SU-DHL-6 (cell line): Measurements from ENCODE around the gene KLHL8.

Source experiments
- H2AFZ ChIP-seq: fragments of 200-600 bp; sonication (generic); 2 replicates; pipeline ENCODE4 v1.6.1; 2014; ENCODE audit warnings: low read depth, mild to moderate bottlenecking, moderate library complexity, mixed read lengths, antibody characterized with exemption, low read length; ENCODE audit not compliant: severe bottlenecking
- H3F3A ChIP-seq: fragments of 200-600 bp; shearing (Covaris generic); 2 replicates; pipeline ENCODE4 v1.6.0; 2016; ENCODE audit warnings: antibody characterized with exemption, mild to moderate bottlenecking; ENCODE audit not compliant: insufficient read depth
- H3K27ac ChIP-seq: fragments of 200-600 bp; sonication (generic); 2 replicates; pipeline ENCODE4 v1.5.1; 2016; ENCODE audit warnings: low read depth, mild to moderate bottlenecking, low read length, moderate library complexity, mixed read lengths
- H3K27me3 ChIP-seq: fragments of 200-600 bp; sonication (generic), shearing (Covaris generic); 2 replicates; pipeline ENCODE4 v1.6.0; 2014; ENCODE audit warnings: mild to moderate bottlenecking, low read length
- H3K36me3 ChIP-seq: fragments of 200-600 bp; sonication (generic); 2 replicates; pipeline ENCODE4 v1.6.1; 2014; ENCODE audit warnings: mild to moderate bottlenecking, low read length, mixed read lengths
- H3K4me2 ChIP-seq: fragments of 300-600, 200-600 bp; shearing (Covaris generic), sonication (generic); 2 replicates; pipeline ENCODE4 v1.6.0; 2014; ENCODE audit warnings: low read length, low read depth, mild to moderate bottlenecking; ENCODE audit not compliant: poor library complexity, severe bottlenecking
- H3K4me3 ChIP-seq: fragments of 200-600 bp; sonication (generic); 2 replicates; pipeline ENCODE4 v1.5.1; 2014; ENCODE audit warnings: antibody characterized with exemption, low read length, mild to moderate bottlenecking, mixed read lengths; ENCODE audit not compliant: insufficient read depth, poor library complexity, severe bottlenecking
- H3K79me2 ChIP-seq: fragments of 200-600 bp; sonication (generic); 2 replicates; pipeline ENCODE4 v1.6.1; 2014; ENCODE audit warnings: mild to moderate bottlenecking, low read length, moderate library complexity; ENCODE audit not compliant: insufficient read depth
- H3K9ac ChIP-seq: fragments of 200-600 bp; sonication (generic); 2 replicates; pipeline ENCODE4 v1.7.0; 2014; ENCODE audit warnings: mild to moderate bottlenecking, low read length
- H3K9me2 ChIP-seq: fragments of 200-600 bp; sonication (generic); replicated peaks from 2 replicates; pipeline ENCODE4 v1.6.1; 2014; ENCODE audit warnings: low read length; ENCODE audit not compliant: insufficient read depth
- H3K9me3 ChIP-seq: fragments of 200-600 bp; sonication (generic); 2 replicates; pipeline ENCODE4 v1.6.1; 2014; ENCODE audit warnings: low read length, mixed read lengths; ENCODE audit not compliant: insufficient read depth
- H4K20me1 ChIP-seq: fragments of 200-600 bp; sonication (generic); 2 replicates; pipeline ENCODE4 v1.6.1; 2014; ENCODE audit warnings: low read depth, mild to moderate bottlenecking, antibody characterized with exemption, low read length, moderate library complexity, mixed read lengths
- EZH2phosphoT487 ChIP-seq: fragments of 200-600 bp; sonication (generic), shearing (Covaris generic); conservative IDR thresholded peaks from 2 replicates; pipeline ENCODE4 v1.6.1; 2018; ENCODE audit warnings: mild to moderate bottlenecking, antibody characterized with exemption, low read length, moderate library complexity, mixed read lengths
- TF ChIP-seq, protein P1 (sequence below): fragments of 200-600 bp; sonication (generic); IDR thresholded peaks from one replicate; pipeline ENCODE4 v1.5.1; 2017; ENCODE audit warnings: antibody characterized with exemption, mild to moderate bottlenecking, low read length, moderate library complexity; ENCODE audit not compliant: insufficient read depth, poor library complexity, severe bottlenecking

Gene KLHL8

GRCh38 chr4:87120411-87121162 is 99.8 kb downstream of the KLHL8 start:
- H3K36me3 ChIP-seq: no peaks in the 10 kb centered on the region
- no peaks in the 10 kb centered on the region for H3F3A ChIP-seq
- H3K4me3 ChIP-seq: no peak overlapping the region
- no peak overlapping the region for H3K9ac ChIP-seq
- H3K4me2 ChIP-seq: no peak overlapping the region
- H3K9me2 ChIP-seq: no peaks in the 10 kb centered on the region
- H3K9me3 ChIP-seq: no peaks in the 10 kb centered on the region
- TF ChIP-seq, protein P1, sequence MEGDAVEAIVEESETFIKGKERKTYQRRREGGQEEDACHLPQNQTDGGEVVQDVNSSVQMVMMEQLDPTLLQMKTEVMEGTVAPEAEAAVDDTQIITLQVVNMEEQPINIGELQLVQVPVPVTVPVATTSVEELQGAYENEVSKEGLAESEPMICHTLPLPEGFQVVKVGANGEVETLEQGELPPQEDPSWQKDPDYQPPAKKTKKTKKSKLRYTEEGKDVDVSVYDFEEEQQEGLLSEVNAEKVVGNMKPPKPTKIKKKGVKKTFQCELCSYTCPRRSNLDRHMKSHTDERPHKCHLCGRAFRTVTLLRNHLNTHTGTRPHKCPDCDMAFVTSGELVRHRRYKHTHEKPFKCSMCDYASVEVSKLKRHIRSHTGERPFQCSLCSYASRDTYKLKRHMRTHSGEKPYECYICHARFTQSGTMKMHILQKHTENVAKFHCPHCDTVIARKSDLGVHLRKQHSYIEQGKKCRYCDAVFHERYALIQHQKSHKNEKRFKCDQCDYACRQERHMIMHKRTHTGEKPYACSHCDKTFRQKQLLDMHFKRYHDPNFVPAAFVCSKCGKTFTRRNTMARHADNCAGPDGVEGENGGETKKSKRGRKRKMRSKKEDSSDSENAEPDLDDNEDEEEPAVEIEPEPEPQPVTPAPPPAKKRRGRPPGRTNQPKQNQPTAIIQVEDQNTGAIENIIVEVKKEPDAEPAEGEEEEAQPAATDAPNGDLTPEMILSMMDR: no peak
- TF ChIP-seq EZH2phosphoT487: no peak
- H3K27me3 ChIP-seq: no peaks in the 10 kb centered on the region
- no peaks in the 10 kb centered on the region for H3K79me2 ChIP-seq
- no peak overlapping the region for H2AFZ ChIP-seq
- H4K20me1 ChIP-seq: no peaks in the 10 kb centered on the region
- H3K27ac ChIP-seq: no peak overlapping the region

- no peaks in the 10 kb centered on the region for H3K9me2 ChIP-seq
- no peaks in the 10 kb centered on the region for H3F3A ChIP-seq
- no peaks in the 10 kb centered on the region for H4K20me1 ChIP-seq
- H2AFZ ChIP-seq: no peak overlapping the region
- H3K36me3 ChIP-seq: no peaks in the 10 kb centered on the region
- no peaks in the 10 kb centered on the region for H3K79me2 ChIP-seq
- H3K9me3 ChIP-seq: no peaks in the 10 kb centered on the region
- H3K4me2 ChIP-seq: no peak overlapping the region
- no peak overlapping the region for H3K9ac ChIP-seq
- H3K27ac ChIP-seq: no peak overlapping the region
- no peak overlapping the region for H3K4me3 ChIP-seq
- no peaks in the 10 kb centered on the region for H3K27me3 ChIP-seq
- TF ChIP-seq, protein P1: no peak
- no peak for TF ChIP-seq EZH2phosphoT487
Observed at GRCh38 chr4:87120010-87120409, 100.4 kb downstream of the KLHL8 start.

GRCh38 chr4:87118826-87119225 is 101.6 kb downstream of the KLHL8 start:
- Histone ChIP-seq H3F3A (no peaks in the 10 kb centered on the region), H3K4me2 (no peak overlapping the region), H3K27me3 (no peaks in the 10 kb centered on the region), H3K9ac (no peak overlapping the region), H3K9me3 (no peaks in the 10 kb centered on the region), H3K4me3 (no peak overlapping the region), H3K27ac (no peak overlapping the region), H2AFZ (no peak overlapping the region), H3K79me2 (no peaks in the 10 kb centered on the region), H3K36me3 (no peaks in the 10 kb centered on the region), H3K9me2 (no peaks in the 10 kb centered on the region), H4K20me1 (no peaks in the 10 kb centered on the region)
- no peak for TF ChIP-seq EZH2phosphoT487
- TF ChIP-seq, protein P1: no peak
